Coronary artery (tissue), 2 donors: ENCODE measurements around the gene ZNF577.
A peak's percentile ranks its signal among the peaks of the same experiment; 100 is the strongest.

Experiments used
- DNase-seq: peaks from one replicate; pipeline ENCODE4 v3.0.0-alpha.2; 2017; ENCODE audit warnings: low spot score
- H3K27ac ChIP-seq, 2 donors: fragments of 200-600 bp; sonication (generic); one replicate each; pipeline ENCODE4 v1.5.1; 2016 to 2019
- H3K4me3 ChIP-seq: fragments of 200-600 bp; sonication (generic); 2 replicates; pipeline ENCODE4 v1.5.1; 2016; ENCODE audit warnings: mild to moderate bottlenecking, moderate library complexity
- TF ChIP-seq, protein P1 (sequence below): fragments of 200-600 bp; sonication (generic); IDR thresholded peaks from one replicate; pipeline ENCODE4 v1.5.1; 2019; ENCODE audit warnings: antibody characterized with exemption

Gene ZNF577

DNA sequence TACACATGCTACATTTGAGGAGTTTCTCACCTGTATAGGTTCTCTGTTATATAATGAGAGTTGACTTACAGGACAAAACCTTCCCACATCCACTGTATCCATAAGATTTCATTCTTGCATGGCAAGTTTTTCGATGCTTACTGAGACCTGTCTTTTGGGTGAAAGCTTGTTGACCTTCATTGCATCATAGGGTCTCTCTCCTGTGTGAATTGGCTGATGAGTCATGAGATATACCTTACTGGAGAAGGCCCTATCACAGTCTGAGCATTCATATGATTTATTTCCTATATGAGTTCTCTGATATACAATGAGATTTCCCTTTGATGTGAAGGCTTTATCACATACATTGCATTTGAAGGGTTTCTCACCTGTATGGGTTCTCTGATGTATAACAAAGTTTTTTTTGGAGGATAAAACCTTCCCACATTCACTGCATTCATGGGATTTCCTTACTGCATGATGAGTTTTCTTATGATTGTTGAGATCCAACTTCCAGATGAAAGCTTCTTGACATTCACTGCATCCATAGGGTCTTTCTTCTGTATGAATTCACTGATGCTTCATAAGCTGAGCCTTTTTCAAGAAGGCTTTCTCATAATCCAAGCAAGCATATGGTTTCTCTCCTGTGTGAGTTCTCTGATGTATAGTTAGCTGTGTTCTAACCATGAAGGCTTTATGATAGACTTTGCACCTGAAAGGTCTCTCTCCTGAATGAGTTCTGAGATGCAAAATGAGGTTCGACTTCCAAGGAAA is 25.7 kb downstream of the ZNF577 start:
- H3K27ac ChIP-seq, result no peak overlapping the region
- TF ChIP-seq, protein P1, sequence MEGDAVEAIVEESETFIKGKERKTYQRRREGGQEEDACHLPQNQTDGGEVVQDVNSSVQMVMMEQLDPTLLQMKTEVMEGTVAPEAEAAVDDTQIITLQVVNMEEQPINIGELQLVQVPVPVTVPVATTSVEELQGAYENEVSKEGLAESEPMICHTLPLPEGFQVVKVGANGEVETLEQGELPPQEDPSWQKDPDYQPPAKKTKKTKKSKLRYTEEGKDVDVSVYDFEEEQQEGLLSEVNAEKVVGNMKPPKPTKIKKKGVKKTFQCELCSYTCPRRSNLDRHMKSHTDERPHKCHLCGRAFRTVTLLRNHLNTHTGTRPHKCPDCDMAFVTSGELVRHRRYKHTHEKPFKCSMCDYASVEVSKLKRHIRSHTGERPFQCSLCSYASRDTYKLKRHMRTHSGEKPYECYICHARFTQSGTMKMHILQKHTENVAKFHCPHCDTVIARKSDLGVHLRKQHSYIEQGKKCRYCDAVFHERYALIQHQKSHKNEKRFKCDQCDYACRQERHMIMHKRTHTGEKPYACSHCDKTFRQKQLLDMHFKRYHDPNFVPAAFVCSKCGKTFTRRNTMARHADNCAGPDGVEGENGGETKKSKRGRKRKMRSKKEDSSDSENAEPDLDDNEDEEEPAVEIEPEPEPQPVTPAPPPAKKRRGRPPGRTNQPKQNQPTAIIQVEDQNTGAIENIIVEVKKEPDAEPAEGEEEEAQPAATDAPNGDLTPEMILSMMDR, result no peak
- DNase-seq, result no peak
- no peak overlapping the region for H3K4me3 ChIP-seq

DNA sequence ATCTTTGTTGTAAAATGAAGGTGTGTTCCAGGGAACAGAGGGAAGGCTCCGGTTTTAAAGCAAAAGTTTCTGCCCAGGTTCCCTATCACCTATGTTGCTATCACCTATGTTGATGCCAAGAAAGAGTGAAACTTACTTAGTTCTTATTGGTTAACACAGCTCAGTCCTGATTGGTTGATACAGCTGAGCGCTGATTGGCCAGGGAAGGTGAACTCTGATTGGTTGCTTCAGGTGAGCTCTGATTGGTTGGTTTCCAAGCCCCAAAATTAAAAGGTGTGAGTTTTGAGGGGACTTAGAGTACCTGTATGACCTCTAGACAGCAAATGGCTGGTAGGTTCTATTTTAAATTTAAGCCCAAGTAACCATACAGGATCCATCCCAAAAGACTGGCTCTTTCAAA is 50.6 kb downstream of the ZNF577 start:
- no peak for DNase-seq
- TF ChIP-seq, protein P1, result no peak
- H3K27ac ChIP-seq, result no peak overlapping the region
- H3K4me3 ChIP-seq, result no peak overlapping the region

DNA sequence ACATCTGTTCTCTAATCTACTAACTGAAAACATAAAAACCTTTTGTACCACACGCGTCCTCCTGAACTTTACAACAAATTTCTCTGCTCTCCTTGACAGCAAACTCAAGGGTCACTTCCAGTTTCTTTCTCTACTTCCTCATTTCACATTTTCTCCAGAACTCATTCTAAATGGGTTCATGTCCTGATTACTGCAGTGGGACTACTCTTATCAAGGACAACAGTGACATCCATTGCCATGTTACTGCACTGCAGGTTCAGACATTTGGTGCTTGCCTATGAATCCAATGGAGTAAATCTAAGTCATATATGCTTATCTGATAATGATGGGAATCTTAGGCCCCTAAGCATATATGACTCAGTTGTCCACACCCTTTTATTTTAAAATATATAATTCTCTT is 57.5 kb downstream of the ZNF577 start:
- DNase-seq, result no peak
- no peak overlapping the region for H3K4me3 ChIP-seq
- no peak overlapping the region for H3K27ac ChIP-seq
- TF ChIP-seq, protein P1, result no peak

DNA sequence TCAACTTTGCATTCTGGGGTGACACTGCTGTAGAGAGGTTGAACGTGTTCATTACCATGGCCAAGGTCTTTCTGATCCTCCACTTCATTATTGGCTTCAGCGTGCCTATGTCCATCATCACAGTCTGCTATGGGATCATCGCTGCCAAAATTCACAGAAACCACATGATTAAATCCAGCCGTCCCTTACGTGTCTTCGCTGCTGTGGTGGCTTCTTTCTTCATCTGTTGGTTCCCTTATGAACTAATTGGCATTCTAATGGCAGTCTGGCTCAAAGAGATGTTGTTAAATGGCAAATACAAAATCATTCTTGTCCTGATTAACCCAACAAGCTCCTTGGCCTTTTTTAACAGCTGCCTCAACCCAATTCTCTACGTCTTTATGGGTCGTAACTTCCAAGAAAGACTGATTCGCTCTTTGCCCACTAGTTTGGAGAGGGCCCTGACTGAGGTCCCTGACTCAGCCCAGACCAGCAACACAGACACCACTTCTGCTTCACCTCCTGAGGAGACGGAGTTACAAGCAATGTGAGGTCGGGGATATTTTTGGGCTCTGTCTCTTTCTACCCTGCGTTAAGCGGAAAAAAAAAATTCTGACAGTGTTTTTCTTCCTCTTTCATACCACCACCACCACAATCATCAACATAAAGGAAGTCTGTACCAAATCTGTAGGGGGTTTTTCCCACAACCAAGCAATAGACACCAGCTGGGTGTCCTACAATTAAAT is 63.3 kb downstream of the ZNF577 start:
- no peak overlapping the region for H3K4me3 ChIP-seq
- DNase-seq, result no peak
- TF ChIP-seq, protein P1, result no peak
- peak overlapping the region in 1 of 2 donors; percentile 37 for H3K27ac ChIP-seq

DNA sequence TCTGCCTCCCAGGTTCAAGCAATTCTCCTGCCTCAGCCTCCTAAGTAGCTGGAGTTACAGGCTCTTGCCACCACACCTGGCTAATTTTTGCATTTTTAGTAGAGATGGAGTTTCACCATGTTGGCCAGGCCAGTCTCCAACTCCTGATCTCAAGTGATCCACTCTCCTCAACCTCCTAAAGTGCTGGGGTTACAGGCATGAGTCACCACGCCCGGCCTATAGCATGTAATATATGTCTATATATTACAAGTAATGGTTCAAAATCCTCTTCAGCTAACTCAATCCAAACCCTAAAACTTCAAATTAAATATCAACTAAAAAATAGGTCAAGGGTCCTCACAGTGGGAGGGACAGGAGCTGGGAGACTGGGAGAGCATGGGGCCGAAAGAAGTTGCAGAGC is 64.8 kb downstream of the ZNF577 start:
- peak overlapping the region in 1 of 2 donors; percentile 17 for H3K27ac ChIP-seq
- TF ChIP-seq, protein P1, result no peak
- DNase-seq, result no peak
- no peak overlapping the region for H3K4me3 ChIP-seq

DNA sequence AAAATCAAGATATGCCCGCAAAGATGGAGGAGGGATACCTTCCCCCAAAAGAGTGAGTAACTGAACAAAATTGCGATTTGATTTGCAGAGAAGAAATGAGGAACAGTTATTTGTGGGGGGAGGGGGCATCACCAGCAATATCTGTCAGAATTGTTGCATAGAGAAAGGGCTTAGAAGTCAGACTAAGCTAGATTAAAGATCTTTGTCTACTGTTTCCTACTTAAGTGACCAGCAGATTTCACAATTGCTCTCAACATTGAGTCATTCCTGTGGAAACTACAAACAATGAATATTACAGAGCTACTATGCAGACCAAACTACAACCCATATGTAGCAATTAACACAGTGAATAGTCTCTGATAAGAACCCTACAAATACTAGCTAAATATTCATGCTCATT is 65.4 kb downstream of the ZNF577 start:
- TF ChIP-seq, protein P1, result no peak
- DNase-seq, result no peak
- Histone ChIP-seq H3K27ac (peak overlapping the region in 1 of 2 donors; percentile 21), H3K4me3 (no peak overlapping the region)

DNA sequence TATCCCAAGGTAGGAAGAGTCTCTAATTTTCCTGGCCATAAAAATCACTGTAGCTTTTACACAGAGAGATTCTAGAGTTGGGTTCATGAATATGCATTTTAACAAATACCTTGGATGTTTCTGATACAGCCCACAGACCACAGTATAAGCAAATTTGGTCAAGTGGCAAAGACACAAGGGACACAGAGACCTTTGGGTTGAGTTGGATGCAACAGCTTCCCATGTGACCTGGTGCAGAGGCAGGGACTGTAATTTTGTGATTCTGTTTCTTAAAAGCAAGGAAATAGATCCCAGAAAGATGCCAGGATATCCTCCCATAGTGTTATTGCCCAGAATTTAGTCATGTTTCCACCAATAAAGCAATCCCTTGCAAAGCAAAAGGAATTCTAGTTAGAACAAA is 65.8 kb downstream of the ZNF577 start:
- peak overlapping the region in 1 of 2 donors; percentile 21 for H3K27ac ChIP-seq
- TF ChIP-seq, protein P1, result no peak
- H3K4me3 ChIP-seq, result no peak overlapping the region
- DNase-seq, result no peak
